GM23338 (cell line): ENCODE data around the gene SLC35F2. TPM values are rescaled to one million over a fixed set of nuclear protein-coding genes. Genes with fewer than 3 reads are reported as not detected.

ENCODE experiments used
- ATAC-seq: fragments of 200-7000 bp; cut with Tn5 transposase; 3 replicates; pipeline ENCODE4 v1.9.1; 2020
- DNase-seq: peaks from one replicate; pipeline ENCODE4 v3.0.0-alpha.2; 2015; ENCODE audit warnings: low spot score
- H2AFZ ChIP-seq: fragments of 200-600 bp; sonication (generic); 2 replicates; pipeline ENCODE4 v1.8.0; 2016; ENCODE audit warnings: antibody characterized with exemption, mild to moderate bottlenecking, moderate library complexity
- H3F3A ChIP-seq: fragments of 200-600 bp; sonication (generic); replicated peaks from 2 replicates; pipeline ENCODE4 v1.8.0; 2017; ENCODE audit warnings: antibody characterized with exemption, mixed run types, low read depth
- H3K27ac ChIP-seq: fragments of 200-600 bp; sonication (generic); 2 replicates; pipeline ENCODE4 v1.6.1; 2016; ENCODE audit warnings: low read depth
- H3K27me3 ChIP-seq: fragments of 200-600 bp; sonication (generic); 2 replicates; pipeline ENCODE4 v1.8.0; 2016; ENCODE audit warnings: mild to moderate bottlenecking, mixed run types, moderate library complexity; ENCODE audit not compliant: insufficient read depth
- H3K36me3 ChIP-seq: fragments of 200-600 bp; sonication (generic); 2 replicates; pipeline ENCODE4 v1.8.0; 2016; ENCODE audit warnings: mild to moderate bottlenecking; ENCODE audit not compliant: insufficient read depth
- H3K4me1 ChIP-seq: fragments of 200-600 bp; sonication (generic); 2 replicates; pipeline ENCODE4 v1.8.0; 2016; ENCODE audit warnings: mild to moderate bottlenecking, moderate library complexity; ENCODE audit not compliant: insufficient read depth
- H3K4me2 ChIP-seq: fragments of 200-600 bp; sonication (generic); 2 replicates; pipeline ENCODE4 v1.7.1; 2017; ENCODE audit warnings: mixed run types
- H3K4me3 ChIP-seq: fragments of 200-600 bp; sonication (generic); 2 replicates; pipeline ENCODE4 v1.6.1; 2016; ENCODE audit warnings: mixed run types
- H3K79me2 ChIP-seq: fragments of 200-600 bp; sonication (generic); replicated peaks from 2 replicates; pipeline ENCODE4 v1.8.0; 2017; ENCODE audit warnings: mild to moderate bottlenecking; ENCODE audit not compliant: insufficient read depth
- H3K9me2 ChIP-seq: fragments of 200-600 bp; sonication (generic); 2 replicates; pipeline ENCODE4 v1.8.0; 2017; ENCODE audit not compliant: insufficient read depth
- H4K20me1 ChIP-seq: fragments of 200-600 bp; sonication (generic); replicated peaks from 2 replicates; pipeline ENCODE4 v1.8.0; 2017; ENCODE audit warnings: mild to moderate bottlenecking; ENCODE audit not compliant: insufficient read depth
- H3K27ac Mint-ChIP-seq: 2 replicates; pipeline ENCODE4 v1.8.0; 2020; ENCODE audit warnings: inconsistent platforms, mild to moderate bottlenecking, moderate library complexity, mixed read lengths
- H3K27me3 Mint-ChIP-seq: 3 replicates; pipeline ENCODE4 v1.8.0; 2022; ENCODE audit warnings: low read depth, mild to moderate bottlenecking, moderate library complexity, mixed read lengths, inconsistent platforms; ENCODE audit not compliant: insufficient read depth, poor library complexity
- H3K36me3 Mint-ChIP-seq: 3 replicates; pipeline ENCODE4 v1.8.0; 2021; ENCODE audit warnings: low read depth, mild to moderate bottlenecking, inconsistent platforms, moderate library complexity, mixed read lengths
- H3K4me1 Mint-ChIP-seq: 3 replicates; pipeline ENCODE4 v1.8.0; 2020; ENCODE audit warnings: mild to moderate bottlenecking, inconsistent platforms, mixed read lengths
- H3K4me3 Mint-ChIP-seq: 3 replicates; pipeline ENCODE4 v1.8.0; 2021; ENCODE audit warnings: moderate library complexity, mild to moderate bottlenecking, inconsistent platforms, mixed read lengths
- H3K9me3 Mint-ChIP-seq: 3 replicates; pipeline ENCODE4 v1.8.0; 2020; ENCODE audit warnings: moderate library complexity, mild to moderate bottlenecking, inconsistent platforms, mixed read lengths
- CREB1 ChIP-seq: fragments of 250-450 bp; sonication (Bioruptor Pico); IDR thresholded peaks from 2 replicates; pipeline ENCODE4 v1.5.0; 2020; ENCODE audit warnings: low read depth, mild to moderate bottlenecking, moderate library complexity
- CTCF ChIP-seq, 2 experiments: fragments of 200-600 bp in 1 of 2; sonication (generic) in 1 of 2; conservative IDR thresholded peaks; 2 replicates each; pipeline versions ENCODE4 v1.5.1 to v1.6.1; 2016 to 2017; ENCODE audit warnings: antibody characterized with exemption in 2 of 2, low read depth in 2 of 2, mild to moderate bottlenecking in 2 of 2, moderate library complexity in 1 of 2
- ETS1 ChIP-seq: IDR thresholded peaks from 2 replicates; pipeline ENCODE4 v1.6.1; 2016; ENCODE audit warnings: antibody characterized with exemption
- EZH2 ChIP-seq: fragments of 200-600 bp; sonication (generic); IDR thresholded peaks from one replicate; pipeline ENCODE4 v1.8.0; 2017; ENCODE audit warnings: antibody characterized with exemption, mild to moderate bottlenecking, low read depth; ENCODE audit not compliant: unreplicated experiment
- EZH2phosphoT487 ChIP-seq: fragments of 200-600 bp; sonication (generic); IDR thresholded peaks from one replicate; pipeline ENCODE4 v1.8.1; 2018; ENCODE audit warnings: antibody characterized with exemption; ENCODE audit not compliant: unreplicated experiment
- JUNB ChIP-seq: IDR thresholded peaks from one replicate; pipeline ENCODE4 v1.6.1; 2016; ENCODE audit warnings: antibody characterized with exemption; ENCODE audit not compliant: unreplicated experiment
- POLR2AphosphoS5 ChIP-seq: IDR thresholded peaks from 2 replicates; pipeline ENCODE4 v1.6.1; 2016; ENCODE audit warnings: antibody characterized with exemption, low read depth
- REST ChIP-seq: IDR thresholded peaks from one replicate; pipeline ENCODE4 v1.6.1; 2018; ENCODE audit warnings: antibody characterized with exemption; ENCODE audit not compliant: unreplicated experiment
- STAT1 ChIP-seq: IDR thresholded peaks from one replicate; pipeline ENCODE4 v1.6.1; 2016; ENCODE audit warnings: antibody characterized with exemption; ENCODE audit not compliant: unreplicated experiment
- ZNF114 ChIP-seq: fragments of 250-450 bp; sonication (Bioruptor Pico); IDR thresholded peaks from 2 replicates; pipeline ENCODE4 v1.5.0; 2020; ENCODE audit warnings: mild to moderate bottlenecking, moderate library complexity
- ZNF331 ChIP-seq: fragments of 250-450 bp; sonication (Bioruptor Pico); IDR thresholded peaks from 2 replicates; pipeline ENCODE4 v1.5.0; 2020; ENCODE audit warnings: low read depth, mild to moderate bottlenecking, moderate library complexity
- polyA plus RNA-seq: library from polyadenylated mRNA; unstranded; fragments of >200 nt; fragmentation: Nextera tagmentation; extraction: Ambion mirVana; gene quantifications from 2 replicates; pipeline ENCODE4 v1.2.1, GENCODE V29; 2016
- total RNA-seq: library from RNA; depleted of rRNA; stranded (reverse); fragments of >200 nt; shearing (Covaris generic); gene quantifications from 2 replicates; pipeline ENCODE4 v1.2.3, GENCODE V29; 2014

The SLC35F2 gene
- total and polyA plus RNA-seq, 2 experiments from 2014 or later, result 25.2 to 32.5 TPM

GRCh38 chr11:107853070-107853469 lies 5.5 kb downstream of the SLC35F2 start:
- DNase-seq (no peak), ATAC-seq (no peak)
- Mint-ChIP-seq H3K4me3 (no peak overlapping the region), H3K4me1 (peaks cover 19% of the 10 kb centered on the region), H3K9me3 (no peaks in the 10 kb centered on the region; the same call in 2 of the 3 replicates), H3K27me3 (peaks cover 12% of the 10 kb centered on the region), H3K27ac (no peak overlapping the region), H3K36me3 (no peaks in the 10 kb centered on the region; the same call in 2 of the 3 replicates)
- Histone ChIP-seq H4K20me1 (peaks cover 11% of the 10 kb centered on the region; the same call in 1 of the 2 replicates), H3K4me2 (no peak overlapping the region), H3K27ac (no peak overlapping the region), H3K4me3 (no peak overlapping the region), H3K79me2 (peaks cover 76% of the 10 kb centered on the region), H3F3A (no peaks in the 10 kb centered on the region), H3K9me2 (no peaks in the 10 kb centered on the region), H3K36me3 (no peaks in the 10 kb centered on the region), H2AFZ (no peak overlapping the region), H3K4me1 (peaks cover 13% of the 10 kb centered on the region; the same call in 1 of the 2 replicates), H3K27me3 (peaks cover 9% of the 10 kb centered on the region)
- TF ChIP-seq JUNB (no peak), EZH2 (no peak), POLR2AphosphoS5 (no peak)

GRCh38 chr11:107851704-107852310 lies 6.8 kb downstream of the SLC35F2 start:
- H3K9me2 ChIP-seq, result no peaks in the 10 kb centered on the region
- Mint-ChIP-seq H3K9me3 (no peaks in the 10 kb centered on the region), H3K4me1 (peaks cover 16% of the 10 kb centered on the region), H3K27ac (no peak overlapping the region), H3K27me3 (peaks cover 6% of the 10 kb centered on the region), H3K36me3 (no peaks in the 10 kb centered on the region; the same call in 2 of the 3 replicates), H3K4me3 (no peak overlapping the region)
- no peaks in the 10 kb centered on the region for H3K27me3 ChIP-seq
- no peak overlapping the region for H3K4me3 ChIP-seq
- 0 out of 2 replicates have a peak overlapping the region, but pooled peaks have one; percentile 51 for H3K4me2 ChIP-seq
- H2AFZ ChIP-seq, result no peak overlapping the region
- H3K36me3 ChIP-seq, result no peaks in the 10 kb centered on the region
- 0 out of 2 replicates have a peak, but pooled peaks cover 3% of the 10 kb centered on the region for H3K4me1 ChIP-seq
- ATAC-seq (no peak), DNase-seq (no peak)
- H3K27ac ChIP-seq, result no peak overlapping the region
- H3K79me2 ChIP-seq, result peaks cover 81% of the 10 kb centered on the region
- peaks cover 11% of the 10 kb centered on the region; the same call in 1 of the 2 replicates for H4K20me1 ChIP-seq
- no peaks in the 10 kb centered on the region for H3F3A ChIP-seq
- TF ChIP-seq EZH2phosphoT487, result no peak
- no peak for TF ChIP-seq ZNF114 (CRISPR knock-in tag)
- no peak for TF ChIP-seq CTCF (conservative IDR thresholded peaks at IDR 0.05; ENCODE audit: low read depth in 2 of 2)
- TF ChIP-seq ETS1, result no peak
- no peak for TF ChIP-seq CREB1 (CRISPR knock-in tag)
- TF ChIP-seq REST, result no peak
- no peak for TF ChIP-seq ZNF331 (CRISPR knock-in tag)
- no peak for TF ChIP-seq EZH2
- TF ChIP-seq STAT1, result no peak
- TF ChIP-seq POLR2AphosphoS5, result no peak
